ENCODE results near the gene NFYC.

Gene NFYC

GRCh38 chr1:40679165-40679953 is 12.1 kb upstream of the NFYC start:
- in situ Hi-C loops (cut with MboI; ENCODE audit: low sequenced_read_pairs), result no loop called here
- H3K4me1 ChIP-seq, result no peaks in the 10 kb centered on the region

GRCh38 chr1:40684669-40685068 is 6.8 kb upstream of the NFYC start:
- H3K27me3 ChIP-seq (ENCODE audit: low read depth), result no peaks in the 10 kb centered on the region
- in situ Hi-C loops (cut with MboI; ENCODE audit: low sequenced_read_pairs), result no loop called here
- peaks cover 3% of the 10 kb centered on the region; the same call in 1 of the 2 replicates for H3K36me3 ChIP-seq (replicated peaks)
- no peak overlapping the region for H3K4me3 ChIP-seq
- no peaks in the 10 kb centered on the region for H3K9me3 ChIP-seq
- no peaks in the 10 kb centered on the region for H3K4me1 ChIP-seq
- DNase-seq (ENCODE audit: low spot score in 2 of 2), result no peak

More at GRCh38 chr1:40679165-40679953, 12.1 kb upstream of the NFYC start:
- no peaks in the 10 kb centered on the region for H3K27me3 ChIP-seq (ENCODE audit: low read depth)
- DNase-seq (ENCODE audit: low spot score in 2 of 2), result no peak
- H3K36me3 ChIP-seq (replicated peaks), result no peaks in the 10 kb centered on the region
- no peaks in the 10 kb centered on the region for H3K9me3 ChIP-seq
- no peak overlapping the region for H3K4me3 ChIP-seq

- in situ Hi-C loops (cut with MboI; ENCODE audit: low sequenced_read_pairs), result no loop called here
Measured at GRCh38 chr1:40687059-40687458, 4.4 kb upstream of the NFYC start.

GRCh38 chr1:40687661-40688060 is 3.8 kb upstream of the NFYC start:
- no peaks in the 10 kb centered on the region for H3K27me3 ChIP-seq (ENCODE audit: low read depth)
- no peak overlapping the region for H3K4me3 ChIP-seq
- no peak for DNase-seq (ENCODE audit: low spot score in 2 of 2)
- H3K4me1 ChIP-seq, result peaks cover 3% of the 10 kb centered on the region; the same call in 1 of the 2 replicates
- peaks cover 6% of the 10 kb centered on the region for H3K36me3 ChIP-seq (replicated peaks)
- in situ Hi-C loops (cut with MboI; ENCODE audit: low sequenced_read_pairs), result no loop called here
- H3K9me3 ChIP-seq, result no peaks in the 10 kb centered on the region

More at GRCh38 chr1:40687059-40687458, 4.4 kb upstream of the NFYC start:
- H3K36me3 ChIP-seq (replicated peaks), result peaks cover 6% of the 10 kb centered on the region
- H3K4me1 ChIP-seq, result peaks cover 2% of the 10 kb centered on the region; the same call in 1 of the 2 replicates
- no peak for DNase-seq (ENCODE audit: low spot score in 2 of 2)
- no peak overlapping the region for H3K4me3 ChIP-seq
- no peaks in the 10 kb centered on the region for H3K27me3 ChIP-seq (ENCODE audit: low read depth)
- no peaks in the 10 kb centered on the region for H3K9me3 ChIP-seq

- in situ Hi-C loops (cut with MboI; ENCODE audit: low sequenced_read_pairs), result no loop called here
- Histone ChIP-seq H3K27me3 (ENCODE audit: low read depth) (no peaks in the 10 kb centered on the region), H3K4me1 (peaks cover 19% of the 10 kb centered on the region), H3K9me3 (no peaks in the 10 kb centered on the region), H3K4me3 (no peak overlapping the region), H3K36me3 (replicated peaks) (peaks cover 6% of the 10 kb centered on the region)
- no peak for DNase-seq (ENCODE audit: low spot score in 2 of 2)
Measured at GRCh38 chr1:40689737-40690136, 1.8 kb upstream of the NFYC start.

GRCh38 chr1:40690771-40691537 is 550 bp upstream of the NFYC start:
- Histone ChIP-seq H3K27me3 (ENCODE audit: low read depth) (no peaks in the 10 kb centered on the region), H3K4me1 (peaks cover 26% of the 10 kb centered on the region), H3K9me3 (no peaks in the 10 kb centered on the region), H3K36me3 (replicated peaks) (peaks cover 6% of the 10 kb centered on the region), H3K4me3 (peak overlapping the region; percentile 97)
- in situ Hi-C loops (cut with MboI; ENCODE audit: low sequenced_read_pairs), result no loop called here
- DNase-seq (ENCODE audit: low spot score in 2 of 2), result no peak

- Histone ChIP-seq H3K27me3 (ENCODE audit: low read depth) (no peaks in the 10 kb centered on the region), H3K36me3 (replicated peaks) (peaks cover 5% of the 10 kb centered on the region), H3K4me3 (peak overlapping the region; percentile 97), H3K9me3 (no peaks in the 10 kb centered on the region), H3K4me1 (peaks cover 40% of the 10 kb centered on the region)
- in situ Hi-C loops (cut with MboI; ENCODE audit: low sequenced_read_pairs), result no loop called here
- peak in 1 of 2 experiments; percentile 29 for DNase-seq (ENCODE audit: low spot score in 2 of 2)
Measured at GRCh38 chr1:40692429-40692895, 958 bp downstream of the NFYC start.

- H3K4me3 ChIP-seq, result no peak overlapping the region; the same call in 1 of the 2 replicates
- no peaks in the 10 kb centered on the region for H3K27me3 ChIP-seq (ENCODE audit: low read depth)
Measured at GRCh38 chr1:40693425-40693824, 1.9 kb downstream of the NFYC start.

GRCh38 chr1:40694353-40694874 is 2.9 kb downstream of the NFYC start:
- Histone ChIP-seq H3K36me3 (replicated peaks) (peaks cover 5% of the 10 kb centered on the region), H3K4me3 (no peak overlapping the region), H3K27me3 (ENCODE audit: low read depth) (no peaks in the 10 kb centered on the region), H3K4me1 (peaks cover 40% of the 10 kb centered on the region), H3K9me3 (no peaks in the 10 kb centered on the region)
- in situ Hi-C loops (cut with MboI; ENCODE audit: low sequenced_read_pairs), result no loop called here
- no peak for DNase-seq (ENCODE audit: low spot score in 2 of 2)

More at GRCh38 chr1:40693425-40693824, 1.9 kb downstream of the NFYC start:
- Histone ChIP-seq H3K9me3 (no peaks in the 10 kb centered on the region), H3K4me1 (peaks cover 40% of the 10 kb centered on the region), H3K36me3 (replicated peaks) (peaks cover 5% of the 10 kb centered on the region)
- no peak for DNase-seq (ENCODE audit: low spot score in 2 of 2)
- in situ Hi-C loops (cut with MboI; ENCODE audit: low sequenced_read_pairs), result no loop called here

- Histone ChIP-seq H3K4me1 (peaks cover 44% of the 10 kb centered on the region), H3K4me3 (no peak overlapping the region), H3K9me3 (no peaks in the 10 kb centered on the region), H3K27me3 (ENCODE audit: low read depth) (no peaks in the 10 kb centered on the region), H3K36me3 (replicated peaks) (peaks cover 5% of the 10 kb centered on the region)
- DNase-seq (ENCODE audit: low spot score in 2 of 2), result peak in 1 of 2 experiments; percentile 79
- in situ Hi-C loops (cut with MboI; ENCODE audit: low sequenced_read_pairs), result no loop called here
Measured at GRCh38 chr1:40696294-40696693, 4.8 kb downstream of the NFYC start.

GRCh38 chr1:40697436-40697835 is 5.9 kb downstream of the NFYC start:
- no peaks in the 10 kb centered on the region for H3K9me3 ChIP-seq
- H3K27me3 ChIP-seq (ENCODE audit: low read depth), result no peaks in the 10 kb centered on the region
- H3K4me1 ChIP-seq, result peaks cover 51% of the 10 kb centered on the region
- no peak for DNase-seq (ENCODE audit: low spot score in 2 of 2)
- 0 out of 2 replicates have a peak, but pooled peaks cover 2% of the 10 kb centered on the region for H3K36me3 ChIP-seq (replicated peaks)
- in situ Hi-C loops (cut with MboI; ENCODE audit: low sequenced_read_pairs), result no loop called here
- no peak overlapping the region for H3K4me3 ChIP-seq

GRCh38 chr1:40699787-40700186 is 8.3 kb downstream of the NFYC start:
- no peak for DNase-seq (ENCODE audit: low spot score in 2 of 2)
- in situ Hi-C loops (cut with MboI; ENCODE audit: low sequenced_read_pairs), result no loop called here
- Histone ChIP-seq H3K9me3 (no peaks in the 10 kb centered on the region), H3K36me3 (replicated peaks) (0 out of 2 replicates have a peak, but pooled peaks cover 2% of the 10 kb centered on the region), H3K4me3 (no peak overlapping the region), H3K4me1 (peaks cover 35% of the 10 kb centered on the region), H3K27me3 (ENCODE audit: low read depth) (no peaks in the 10 kb centered on the region)

GRCh38 chr1:40701684-40702083 is 10.2 kb downstream of the NFYC start:
- peaks cover 19% of the 10 kb centered on the region for H3K4me1 ChIP-seq
- in situ Hi-C loops (cut with MboI; ENCODE audit: low sequenced_read_pairs), result no loop called here
- no peaks in the 10 kb centered on the region for H3K27me3 ChIP-seq (ENCODE audit: low read depth)
- no peaks in the 10 kb centered on the region for H3K36me3 ChIP-seq (replicated peaks)
- no peaks in the 10 kb centered on the region for H3K9me3 ChIP-seq
- DNase-seq (ENCODE audit: low spot score in 2 of 2), result peak; percentile 32 to 70
- H3K4me3 ChIP-seq, result no peak overlapping the region
